ENCODE data around the gene PGAP1. TPM values are rescaled to one million over a fixed set of nuclear protein-coding genes. Genes with fewer than 3 reads are reported as not detected.

The PGAP1 gene
- total and polyA plus RNA-seq, 5 donors from 2014 or later, result 1.1 to 19.2 (median 2.2) TPM

GRCh38 chr2:196957881-196958525 is 31.5 kb upstream of the PGAP1 start:
- Mint-ChIP-seq H3K9me3 (no peaks in the 10 kb centered on the region), H3K36me3 (no peaks in the 10 kb centered on the region), H3K4me3 (no peak overlapping the region), H3K27me3 (no peaks in the 10 kb centered on the region), H3K4me1 (peaks cover 0 to 7% (median 5%) of the 10 kb centered on the region in 4 donors), H3K27ac (no peak overlapping the region)
- DNase-seq (no peak), ATAC-seq (ENCODE audit: low read depth in 2 of 2) (no peak)
- Histone ChIP-seq H3K4me1 (ENCODE audit: control insufficient read depth, insufficient read depth, low read length, poor library complexity, severe bottlenecking) (no peaks in the 10 kb centered on the region), H3K27me3 (ENCODE audit: control insufficient read depth, insufficient read depth, low read length) (peaks cover 2% of the 10 kb centered on the region), H3K4me3 (ENCODE audit: low read depth, low read length) (no peak overlapping the region), H3K27ac (ENCODE audit: insufficient read depth, low read length, poor library complexity, severe bottlenecking) (no peak overlapping the region), H3K36me3 (ENCODE audit: control insufficient read depth, insufficient read depth, low read length) (no peaks in the 10 kb centered on the region), H3K9me3 (ENCODE audit: control insufficient read depth in 2 of 2, low read length in 2 of 2) (no peaks in the 10 kb centered on the region)

GRCh38 chr2:196957442-196957841 is 30.9 kb upstream of the PGAP1 start:
- Mint-ChIP-seq H3K27me3 (no peaks in the 10 kb centered on the region), H3K27ac (no peak overlapping the region), H3K4me3 (no peak overlapping the region), H3K9me3 (no peaks in the 10 kb centered on the region), H3K4me1 (peaks cover 0 to 6% (median 2%) of the 10 kb centered on the region in 4 donors), H3K36me3 (no peaks in the 10 kb centered on the region)
- H3K27me3 ChIP-seq (ENCODE audit: control insufficient read depth, insufficient read depth, low read length), result peaks cover 2% of the 10 kb centered on the region
- H3K9me3 ChIP-seq (ENCODE audit: control insufficient read depth in 2 of 2, low read length in 2 of 2), result no peaks in the 10 kb centered on the region
- H3K4me3 ChIP-seq (ENCODE audit: low read depth, low read length), result no peak overlapping the region
- DNase-seq (no peak), ATAC-seq (ENCODE audit: low read depth in 2 of 2) (no peak)
- no peaks in the 10 kb centered on the region for H3K36me3 ChIP-seq (ENCODE audit: control insufficient read depth, insufficient read depth, low read length)
- H3K27ac ChIP-seq (ENCODE audit: insufficient read depth, low read length, poor library complexity, severe bottlenecking), result no peak overlapping the region
- H3K4me1 ChIP-seq (ENCODE audit: control insufficient read depth, insufficient read depth, low read length, poor library complexity, severe bottlenecking), result no peaks in the 10 kb centered on the region

GRCh38 chr2:196956069-196956468 is 29.6 kb upstream of the PGAP1 start:
- H3K36me3 ChIP-seq (ENCODE audit: control insufficient read depth, insufficient read depth, low read length), result no peaks in the 10 kb centered on the region
- no peak for ATAC-seq (ENCODE audit: low read depth in 2 of 2)

GRCh38 chr2:196955036-196955435 is 28.5 kb upstream of the PGAP1 start:
- H3K4me3 Mint-ChIP-seq, result no peak overlapping the region
- H3K27me3 ChIP-seq (ENCODE audit: control insufficient read depth, insufficient read depth, low read length), result peaks cover 2% of the 10 kb centered on the region

More at GRCh38 chr2:196956069-196956468, 29.6 kb upstream of the PGAP1 start:
- Histone ChIP-seq H3K27ac (ENCODE audit: insufficient read depth, low read length, poor library complexity, severe bottlenecking) (no peak overlapping the region), H3K4me3 (ENCODE audit: low read depth, low read length) (no peak overlapping the region), H3K27me3 (ENCODE audit: control insufficient read depth, insufficient read depth, low read length) (peaks cover 2% of the 10 kb centered on the region), H3K4me1 (ENCODE audit: control insufficient read depth, insufficient read depth, low read length, poor library complexity, severe bottlenecking) (no peaks in the 10 kb centered on the region), H3K9me3 (ENCODE audit: control insufficient read depth in 2 of 2, low read length in 2 of 2) (no peaks in the 10 kb centered on the region)
- Mint-ChIP-seq H3K27me3 (no peaks in the 10 kb centered on the region), H3K9me3 (no peaks in the 10 kb centered on the region), H3K27ac (no peak overlapping the region), H3K4me3 (no peak overlapping the region), H3K36me3 (no peaks in the 10 kb centered on the region), H3K4me1 (no peaks in the 10 kb centered on the region)
- DNase-seq, result no peak

GRCh38 chr2:196954001-196954400 is 27.5 kb upstream of the PGAP1 start:
- Histone ChIP-seq H3K27ac (ENCODE audit: insufficient read depth, low read length, poor library complexity, severe bottlenecking) (no peak overlapping the region), H3K27me3 (ENCODE audit: control insufficient read depth, insufficient read depth, low read length) (peaks cover 2% of the 10 kb centered on the region), H3K9me3 (ENCODE audit: control insufficient read depth in 2 of 2, low read length in 2 of 2) (no peaks in the 10 kb centered on the region), H3K36me3 (ENCODE audit: control insufficient read depth, insufficient read depth, low read length) (no peaks in the 10 kb centered on the region), H3K4me3 (ENCODE audit: low read depth, low read length) (no peak overlapping the region), H3K4me1 (ENCODE audit: control insufficient read depth, insufficient read depth, low read length, poor library complexity, severe bottlenecking) (no peaks in the 10 kb centered on the region)
- H3K4me3 Mint-ChIP-seq, result no peak overlapping the region
- no peak for DNase-seq
- no peak for ATAC-seq (ENCODE audit: low read depth in 2 of 2)
- no peaks in the 10 kb centered on the region for H3K36me3 Mint-ChIP-seq
- H3K9me3 Mint-ChIP-seq, result no peaks in the 10 kb centered on the region
- H3K27ac Mint-ChIP-seq, result no peak overlapping the region
- H3K27me3 Mint-ChIP-seq, result peaks cover 12% of the 10 kb centered on the region
- no peaks in the 10 kb centered on the region for H3K4me1 Mint-ChIP-seq

More at GRCh38 chr2:196955036-196955435, 28.5 kb upstream of the PGAP1 start:
- H3K4me3 ChIP-seq (ENCODE audit: low read depth, low read length), result no peak overlapping the region
- Mint-ChIP-seq H3K36me3 (no peaks in the 10 kb centered on the region), H3K27ac (no peak overlapping the region), H3K27me3 (peaks cover 8% of the 10 kb centered on the region), H3K9me3 (no peaks in the 10 kb centered on the region), H3K4me1 (no peaks in the 10 kb centered on the region)
- H3K9me3 ChIP-seq (ENCODE audit: control insufficient read depth in 2 of 2, low read length in 2 of 2), result no peaks in the 10 kb centered on the region
- DNase-seq (no peak), ATAC-seq (ENCODE audit: low read depth in 2 of 2) (no peak)
- no peaks in the 10 kb centered on the region for H3K4me1 ChIP-seq (ENCODE audit: control insufficient read depth, insufficient read depth, low read length, poor library complexity, severe bottlenecking)
- no peaks in the 10 kb centered on the region for H3K36me3 ChIP-seq (ENCODE audit: control insufficient read depth, insufficient read depth, low read length)
- H3K27ac ChIP-seq (ENCODE audit: insufficient read depth, low read length, poor library complexity, severe bottlenecking), result no peak overlapping the region

GRCh38 chr2:196952936-196953335 is 26.4 kb upstream of the PGAP1 start:
- no peak overlapping the region for H3K27ac Mint-ChIP-seq
- DNase-seq, result no peak
- H3K4me1 ChIP-seq (ENCODE audit: control insufficient read depth, insufficient read depth, low read length, poor library complexity, severe bottlenecking), result no peaks in the 10 kb centered on the region

GRCh38 chr2:196951973-196952372 is 25.5 kb upstream of the PGAP1 start:
- Histone ChIP-seq H3K4me1 (ENCODE audit: control insufficient read depth, insufficient read depth, low read length, poor library complexity, severe bottlenecking) (no peaks in the 10 kb centered on the region), H3K27me3 (ENCODE audit: control insufficient read depth, insufficient read depth, low read length) (peaks cover 2% of the 10 kb centered on the region), H3K36me3 (ENCODE audit: control insufficient read depth, insufficient read depth, low read length) (no peaks in the 10 kb centered on the region), H3K9me3 (ENCODE audit: control insufficient read depth in 2 of 2, low read length in 2 of 2) (no peaks in the 10 kb centered on the region), H3K4me3 (ENCODE audit: low read depth, low read length) (no peak overlapping the region), H3K27ac (ENCODE audit: insufficient read depth, low read length, poor library complexity, severe bottlenecking) (no peak overlapping the region)
- Mint-ChIP-seq H3K4me3 (no peak overlapping the region), H3K9me3 (no peaks in the 10 kb centered on the region), H3K27me3 (peaks cover 20% of the 10 kb centered on the region), H3K4me1 (no peaks in the 10 kb centered on the region), H3K27ac (no peak overlapping the region), H3K36me3 (no peaks in the 10 kb centered on the region)
- no peak for ATAC-seq (ENCODE audit: low read depth in 2 of 2)
- no peak for DNase-seq

More at GRCh38 chr2:196952936-196953335, 26.4 kb upstream of the PGAP1 start:
- H3K27me3 ChIP-seq (ENCODE audit: control insufficient read depth, insufficient read depth, low read length), result peaks cover 2% of the 10 kb centered on the region
- ATAC-seq (ENCODE audit: low read depth in 2 of 2), result no peak
- no peaks in the 10 kb centered on the region for H3K9me3 ChIP-seq (ENCODE audit: control insufficient read depth in 2 of 2, low read length in 2 of 2)
- no peak overlapping the region for H3K4me3 Mint-ChIP-seq
- H3K27me3 Mint-ChIP-seq, result peaks cover 18% of the 10 kb centered on the region
- no peaks in the 10 kb centered on the region for H3K4me1 Mint-ChIP-seq
- no peaks in the 10 kb centered on the region for H3K36me3 Mint-ChIP-seq
- no peak overlapping the region for H3K4me3 ChIP-seq (ENCODE audit: low read depth, low read length)
- H3K36me3 ChIP-seq (ENCODE audit: control insufficient read depth, insufficient read depth, low read length), result no peaks in the 10 kb centered on the region
- H3K9me3 Mint-ChIP-seq, result no peaks in the 10 kb centered on the region
- no peak overlapping the region for H3K27ac ChIP-seq (ENCODE audit: insufficient read depth, low read length, poor library complexity, severe bottlenecking)

GRCh38 chr2:196949116-196949515 is 22.6 kb upstream of the PGAP1 start:
- Mint-ChIP-seq H3K4me1 (no peaks in the 10 kb centered on the region), H3K36me3 (no peaks in the 10 kb centered on the region), H3K4me3 (no peak overlapping the region), H3K27ac (no peak overlapping the region), H3K9me3 (no peaks in the 10 kb centered on the region), H3K27me3 (peaks cover 26% of the 10 kb centered on the region)
- Histone ChIP-seq H3K4me1 (ENCODE audit: control insufficient read depth, insufficient read depth, low read length, poor library complexity, severe bottlenecking) (no peaks in the 10 kb centered on the region), H3K9me3 (ENCODE audit: control insufficient read depth in 2 of 2, low read length in 2 of 2) (no peaks in the 10 kb centered on the region), H3K27ac (ENCODE audit: insufficient read depth, low read length, poor library complexity, severe bottlenecking) (no peak overlapping the region), H3K27me3 (ENCODE audit: control insufficient read depth, insufficient read depth, low read length) (peaks cover 2% of the 10 kb centered on the region), H3K4me3 (ENCODE audit: low read depth, low read length) (no peak overlapping the region), H3K36me3 (ENCODE audit: control insufficient read depth, insufficient read depth, low read length) (no peaks in the 10 kb centered on the region)
- ATAC-seq (ENCODE audit: low read depth in 2 of 2), result no peak
- no peak for DNase-seq
